ENCODE measurements around the gene ACBD6. TPM values are rescaled to one million over a fixed set of nuclear protein-coding genes. Genes with fewer than 3 reads are reported as not detected.

Gene ACBD6
- total RNA-seq, 1 experiment from 2014 or later, result 73.6 TPM

DNA sequence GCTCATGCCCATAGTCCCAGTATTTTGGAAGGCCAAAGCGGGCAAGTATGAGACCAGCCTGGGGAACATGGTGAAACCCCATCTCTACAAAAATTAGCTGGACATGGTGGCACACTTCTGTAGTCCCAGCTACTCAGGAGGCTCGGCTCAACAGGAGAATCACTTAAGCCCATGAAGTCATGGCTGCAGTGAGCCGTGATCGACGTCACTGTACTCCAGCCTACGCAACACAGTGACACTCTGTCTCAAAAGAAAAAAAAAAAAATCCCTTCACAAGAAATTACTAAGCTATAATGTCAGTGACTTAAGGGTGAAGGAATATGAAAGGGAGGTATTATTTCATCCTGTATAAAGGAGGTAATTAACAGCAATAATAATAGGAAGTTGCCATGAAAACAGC, 99.8 kb downstream of the ACBD6 start:
- BruUV-seq (replicated peaks), result no TSS peak
- H3K4me3 Mint-ChIP-seq (ENCODE audit: low read depth, unreplicated experiment), result no peak overlapping the region
- CTCF ChIA-PET, result no interaction called here

DNA sequence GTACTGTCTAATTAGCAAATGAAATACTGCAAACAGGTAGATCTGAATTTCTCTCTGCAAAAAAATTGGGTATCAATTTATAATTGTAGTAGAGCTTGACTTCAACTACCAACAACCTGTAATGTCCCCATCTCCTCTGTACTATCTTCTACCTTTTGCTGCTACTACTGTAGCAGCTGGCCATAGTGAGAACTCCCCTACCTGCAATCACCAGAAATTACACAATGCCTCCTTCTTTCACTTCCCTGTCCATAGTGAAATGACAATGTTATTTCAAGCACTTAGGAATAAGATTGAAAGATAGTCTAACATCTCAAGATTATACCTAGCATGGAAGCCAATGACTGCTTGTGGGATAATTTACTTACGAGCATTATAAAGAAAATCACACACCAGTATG, 100.4 kb downstream of the ACBD6 start:
- TF ChIP-seq, protein P1, sequence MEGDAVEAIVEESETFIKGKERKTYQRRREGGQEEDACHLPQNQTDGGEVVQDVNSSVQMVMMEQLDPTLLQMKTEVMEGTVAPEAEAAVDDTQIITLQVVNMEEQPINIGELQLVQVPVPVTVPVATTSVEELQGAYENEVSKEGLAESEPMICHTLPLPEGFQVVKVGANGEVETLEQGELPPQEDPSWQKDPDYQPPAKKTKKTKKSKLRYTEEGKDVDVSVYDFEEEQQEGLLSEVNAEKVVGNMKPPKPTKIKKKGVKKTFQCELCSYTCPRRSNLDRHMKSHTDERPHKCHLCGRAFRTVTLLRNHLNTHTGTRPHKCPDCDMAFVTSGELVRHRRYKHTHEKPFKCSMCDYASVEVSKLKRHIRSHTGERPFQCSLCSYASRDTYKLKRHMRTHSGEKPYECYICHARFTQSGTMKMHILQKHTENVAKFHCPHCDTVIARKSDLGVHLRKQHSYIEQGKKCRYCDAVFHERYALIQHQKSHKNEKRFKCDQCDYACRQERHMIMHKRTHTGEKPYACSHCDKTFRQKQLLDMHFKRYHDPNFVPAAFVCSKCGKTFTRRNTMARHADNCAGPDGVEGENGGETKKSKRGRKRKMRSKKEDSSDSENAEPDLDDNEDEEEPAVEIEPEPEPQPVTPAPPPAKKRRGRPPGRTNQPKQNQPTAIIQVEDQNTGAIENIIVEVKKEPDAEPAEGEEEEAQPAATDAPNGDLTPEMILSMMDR (IDR thresholded peaks at IDR 0.05; ENCODE audit: unreplicated experiment), result no peak
- Mint-ChIP-seq H3K27me3 (ENCODE audit: unreplicated experiment) (no peaks in the 10 kb centered on the region), H3K9me3 (ENCODE audit: low read depth, unreplicated experiment) (no peaks in the 10 kb centered on the region), H3K36me3 (ENCODE audit: insufficient read depth, unreplicated experiment) (peaks cover 5% of the 10 kb centered on the region), H3K27ac (ENCODE audit: unreplicated experiment) (no peak overlapping the region), H3K4me1 (ENCODE audit: low read depth, unreplicated experiment) (no peaks in the 10 kb centered on the region), H3K4me3 (ENCODE audit: low read depth, unreplicated experiment) (no peak overlapping the region)
- intact Hi-C loops (cut with micrococcal nuclease; ENCODE audit: unreplicated experiment), result no loop called here
- CTCF ChIA-PET, result interaction anchor here (0.6 kb wide), 1 partner anchor 54 kb away, joined by 3 read pairs; no protein-coding TSS in a partner anchor
- BruUV-seq (replicated peaks), result no TSS peak
- no peak for DNase-seq

More for the DNA sequence above, 99.8 kb downstream of the ACBD6 start:
- intact Hi-C loops (cut with micrococcal nuclease; ENCODE audit: unreplicated experiment), result no loop called here
- no peak for DNase-seq
- TF ChIP-seq, protein P1 (IDR thresholded peaks at IDR 0.05; ENCODE audit: unreplicated experiment), result no peak
- Mint-ChIP-seq H3K27me3 (ENCODE audit: unreplicated experiment) (no peaks in the 10 kb centered on the region), H3K27ac (ENCODE audit: unreplicated experiment) (no peak overlapping the region), H3K4me1 (ENCODE audit: low read depth, unreplicated experiment) (no peaks in the 10 kb centered on the region), H3K9me3 (ENCODE audit: low read depth, unreplicated experiment) (no peaks in the 10 kb centered on the region), H3K36me3 (ENCODE audit: insufficient read depth, unreplicated experiment) (peaks cover 5% of the 10 kb centered on the region)

DNA sequence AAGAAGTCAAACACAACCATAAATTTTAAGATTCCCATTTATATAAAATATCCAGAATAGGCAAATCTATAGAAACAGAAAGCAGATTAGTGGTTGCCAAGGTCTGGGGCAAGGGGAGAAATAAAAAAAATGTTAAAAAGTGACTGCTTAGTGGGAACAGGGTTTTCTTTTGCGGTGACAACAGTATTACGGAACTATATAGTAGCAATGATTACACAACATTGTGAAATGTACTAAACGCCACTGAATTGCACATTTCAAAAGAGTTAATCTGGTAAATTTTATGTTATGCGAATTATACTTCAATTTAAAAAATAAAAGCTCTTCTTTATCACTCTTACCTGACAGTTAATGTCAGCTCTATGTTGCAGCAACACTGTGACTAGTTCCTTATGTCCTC, 105.2 kb downstream of the ACBD6 start:
- H3K27me3 Mint-ChIP-seq (ENCODE audit: unreplicated experiment), result no peaks in the 10 kb centered on the region
- no peak overlapping the region for H3K4me3 Mint-ChIP-seq (ENCODE audit: low read depth, unreplicated experiment)
- no peaks in the 10 kb centered on the region for H3K4me1 Mint-ChIP-seq (ENCODE audit: low read depth, unreplicated experiment)
- H3K27ac Mint-ChIP-seq (ENCODE audit: unreplicated experiment), result no peak overlapping the region
- CTCF ChIA-PET, result no interaction called here
- peaks cover 5% of the 10 kb centered on the region for H3K36me3 Mint-ChIP-seq (ENCODE audit: insufficient read depth, unreplicated experiment)
- intact Hi-C loops (cut with micrococcal nuclease; ENCODE audit: unreplicated experiment), result no loop called here
- no peaks in the 10 kb centered on the region for H3K9me3 Mint-ChIP-seq (ENCODE audit: low read depth, unreplicated experiment)
- DNase-seq, result no peak
- no TSS peak for BruUV-seq (replicated peaks)
- TF ChIP-seq, protein P1 (IDR thresholded peaks at IDR 0.05; ENCODE audit: unreplicated experiment), result no peak

DNA sequence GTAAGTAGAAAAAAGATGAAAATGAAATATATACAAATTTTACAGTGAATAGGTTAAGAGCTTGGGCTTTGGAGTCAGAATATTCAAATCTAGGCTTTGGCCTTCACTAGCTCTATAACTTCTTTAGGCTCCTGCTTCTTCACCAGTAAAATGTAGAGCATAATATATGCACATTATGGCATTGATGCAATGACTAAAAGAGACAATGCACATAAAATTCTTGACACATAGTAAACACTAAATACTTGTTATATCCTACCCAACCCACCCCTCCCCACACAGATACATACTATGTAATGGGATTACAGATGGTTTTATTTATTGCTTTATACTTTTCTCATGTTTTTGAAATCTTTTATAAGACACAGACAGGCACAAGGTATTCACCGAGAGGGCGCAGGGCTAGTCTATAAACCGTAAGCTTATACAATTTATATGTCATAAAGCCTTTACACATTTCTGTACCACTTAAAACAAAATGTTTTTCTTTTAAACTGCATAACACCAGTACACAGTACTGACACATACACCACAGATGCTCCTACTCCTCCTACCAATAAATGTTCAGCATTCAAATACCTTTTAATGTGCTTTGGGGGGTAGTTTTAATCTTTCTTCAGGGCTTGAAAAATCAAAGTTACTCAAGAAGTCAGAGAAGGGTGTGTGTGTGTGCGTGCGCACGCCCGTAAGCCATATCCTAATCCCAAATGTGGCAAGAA, 109.8 kb downstream of the ACBD6 start:
- TF ChIP-seq, protein P1 (IDR thresholded peaks at IDR 0.05; ENCODE audit: unreplicated experiment), result no peak
- no peak overlapping the region for H3K4me3 Mint-ChIP-seq (ENCODE audit: low read depth, unreplicated experiment)
- intact Hi-C loops (cut with micrococcal nuclease; ENCODE audit: unreplicated experiment), result no loop called here
- H3K9me3 Mint-ChIP-seq (ENCODE audit: low read depth, unreplicated experiment), result no peaks in the 10 kb centered on the region
- BruUV-seq (replicated peaks), result no TSS peak
- H3K27me3 Mint-ChIP-seq (ENCODE audit: unreplicated experiment), result no peaks in the 10 kb centered on the region
- CTCF ChIA-PET, result no interaction called here
- H3K4me1 Mint-ChIP-seq (ENCODE audit: low read depth, unreplicated experiment), result no peaks in the 10 kb centered on the region
- H3K36me3 Mint-ChIP-seq (ENCODE audit: insufficient read depth, unreplicated experiment), result peaks cover under 1% of the 10 kb centered on the region
- no peak overlapping the region for H3K27ac Mint-ChIP-seq (ENCODE audit: unreplicated experiment)
- no peak for DNase-seq
